Measurements from ENCODE around the gene ABCD4. TPM values are rescaled to one million over a fixed set of nuclear protein-coding genes. Genes with fewer than 3 reads are reported as not detected.

Gene ABCD4
- total and polyA plus RNA-seq, 7 experiments from 2014 or later, result 26.1 to 109 (median 60.3) TPM

DNA sequence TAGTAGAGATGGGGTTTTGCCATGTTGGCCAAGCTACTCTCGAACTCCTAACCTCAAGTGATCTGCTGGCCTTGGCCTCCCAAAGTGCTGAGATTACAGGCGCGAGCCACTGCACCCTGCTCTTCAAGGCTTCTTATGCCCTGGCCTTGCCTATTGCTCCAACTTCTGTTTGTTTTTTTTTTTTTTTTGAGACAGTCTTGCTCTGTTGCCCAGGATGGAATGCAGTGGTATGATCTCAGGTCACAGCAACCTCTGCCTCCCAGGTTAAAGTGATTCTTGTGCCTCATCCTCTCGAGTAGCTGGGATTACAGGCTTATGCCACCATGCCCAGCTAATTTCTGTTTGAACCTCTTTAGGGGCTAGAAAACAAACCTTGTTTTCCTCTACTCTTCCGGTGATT lies 6.0 kb upstream of the ABCD4 start:
- Histone ChIP-seq H3K9me3 (ENCODE audit: control insufficient read depth in 2 of 3, low read length in 3 of 3) (no peaks in the 10 kb centered on the region), H3K4me1 (ENCODE audit: control insufficient read depth in 2 of 2, insufficient read depth in 2 of 2, low read length in 2 of 2) (peaks cover 2 to 5% of the 10 kb centered on the region in 2 donors), H3K36me3 (ENCODE audit: control insufficient read depth in 2 of 3, insufficient read depth in 3 of 3, low read length in 3 of 3) (no peaks in the 10 kb centered on the region), H3K27ac (ENCODE audit: low read depth, low read length) (no peak overlapping the region), H3K27me3 (ENCODE audit: control insufficient read depth in 2 of 2, insufficient read depth in 2 of 2, low read length in 2 of 2) (no peaks in the 10 kb centered on the region), H3K4me3 (ENCODE audit: low read length) (no peak overlapping the region)
- CTCF ChIA-PET, result interaction anchor here (0.6 kb wide), 1 partner anchor 885 kb away, joined by 4 read pairs; no protein-coding TSS in a partner anchor
- ATAC-seq (no peak), DNase-seq (no peak)
- Mint-ChIP-seq H3K4me3 (peak overlapping the region in 2 of 10 donors; percentile 35 to 54), H3K4me1 (peaks cover 0 to 7% (median 2%) of the 10 kb centered on the region in 7 donors), H3K9me3 (no peaks in the 10 kb centered on the region), H3K36me3 (no peaks in the 10 kb centered on the region), H3K27ac (peak overlapping the region in 2 of 9 donors; percentile 42 to 71), H3K27me3 (peaks cover 0 to 5% (median 0%) of the 10 kb centered on the region in 5 donors)
- intact Hi-C loops (cut with micrococcal nuclease), result loop anchor here in 1 of 2 donors (10.0 kb wide), 1 partner anchor 664 kb away; the partner anchor contains the start of gene DNAL1
- POLR2A ChIA-PET, result no interaction called here

DNA sequence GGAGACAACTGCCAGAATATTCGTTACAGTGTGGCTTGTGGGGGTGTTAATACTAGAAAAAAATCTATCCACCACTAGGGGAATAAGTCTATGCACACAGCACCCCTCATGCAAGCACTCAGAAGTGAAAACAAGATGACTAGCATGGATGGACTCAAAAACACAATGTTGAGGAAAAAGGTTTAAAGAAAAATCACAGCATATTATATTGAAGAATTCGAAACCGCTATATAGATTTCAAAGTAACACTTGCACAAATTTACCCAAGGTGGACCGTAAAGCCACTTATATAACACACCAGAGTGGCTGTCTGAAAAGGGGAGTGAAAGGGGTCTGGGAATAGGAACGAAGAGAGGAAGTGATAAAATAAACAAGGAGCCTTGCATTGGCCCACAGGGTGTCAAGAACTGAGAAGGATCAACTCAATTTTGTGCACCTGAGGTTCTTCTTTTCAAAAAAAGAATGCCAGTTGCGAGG lies 544 bp downstream of the ABCD4 start:
- Mint-ChIP-seq H3K27ac (peak overlapping the region; percentile 81 to 99 (median 96)), H3K4me3 (peak overlapping the region; percentile 90 to 100 (median 96)), H3K4me1 (peaks cover 18 to 52% (median 33%) of the 10 kb centered on the region in 7 donors), H3K9me3 (no peaks in the 10 kb centered on the region), H3K27me3 (no peaks in the 10 kb centered on the region), H3K36me3 (peaks cover 4 to 20% (median 7%) of the 10 kb centered on the region in 5 donors)
- peak overlapping the region; percentile 77 for H3K27ac ChIP-seq (ENCODE audit: low read depth, low read length)
- H3K4me1 ChIP-seq (ENCODE audit: control insufficient read depth in 2 of 2, insufficient read depth in 2 of 2, low read length in 2 of 2), result peaks cover 17 to 19% of the 10 kb centered on the region in 2 donors
- peak overlapping the region; percentile 87 for H3K4me3 ChIP-seq (ENCODE audit: low read length)
- H3K9me3 ChIP-seq (ENCODE audit: control insufficient read depth in 2 of 3, low read length in 3 of 3), result no peaks in the 10 kb centered on the region
- DNase-seq (peak in 7 of 9 donors; percentile 39 to 70 (median 60)), ATAC-seq (peak; percentile 81)
- intact Hi-C loops (cut with micrococcal nuclease), result loop anchor here (1.0 to 10.0 kb wide), 7 partner anchors 45 to 1243 kb away; partner anchors contain the start of genes RBM25 (in 2 of the 2), ALDH6A1 (in 1 of the 2), DNAL1 (in 1 of the 2) and EIF2B2 (in 1 of the 2)
- ChIA-PET POLR2A (interaction anchor here (0.9 kb wide), 1 partner anchor 18 kb away, joined by 4 read pairs; no protein-coding TSS in a partner anchor), CTCF (no interaction called here)
- peaks cover 0 to 27% (median 0%) of the 10 kb centered on the region in 3 experiments for H3K36me3 ChIP-seq (ENCODE audit: control insufficient read depth in 2 of 3, insufficient read depth in 3 of 3, low read length in 3 of 3)
- H3K27me3 ChIP-seq (ENCODE audit: control insufficient read depth in 2 of 2, insufficient read depth in 2 of 2, low read length in 2 of 2), result no peaks in the 10 kb centered on the region

DNA sequence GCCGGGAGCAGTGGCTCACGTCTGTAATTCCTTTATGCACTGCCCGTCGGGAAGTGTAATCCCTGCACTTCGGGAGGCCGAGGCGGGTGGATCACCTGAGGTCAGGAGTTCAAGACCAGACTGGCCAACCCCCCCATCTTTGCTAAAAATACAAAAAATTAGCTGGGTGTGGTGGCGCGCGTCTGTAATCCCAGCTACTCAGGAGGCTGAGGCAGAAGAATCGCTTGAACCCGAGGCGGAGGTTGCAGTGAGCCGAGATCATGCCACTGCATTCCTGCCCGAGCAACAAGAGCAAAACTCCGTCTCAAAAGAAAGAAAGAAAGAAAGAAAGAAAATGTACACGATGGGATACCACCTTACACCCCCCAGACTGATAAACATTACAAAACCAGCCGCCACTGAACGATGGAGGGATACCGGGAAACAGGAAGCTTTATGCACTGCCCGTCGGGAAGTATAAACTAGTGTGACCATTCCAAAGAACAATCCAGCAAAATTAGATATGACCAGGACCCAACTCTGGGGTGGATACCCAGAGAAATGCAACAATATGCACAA lies 1.1 kb downstream of the ABCD4 start:
- ChIA-PET POLR2A (interaction anchor here (0.9 kb wide), 1 partner anchor 18 kb away, joined by 4 read pairs; no protein-coding TSS in a partner anchor), CTCF (no interaction called here)
- peak overlapping the region; percentile 81 to 99 (median 96) for H3K27ac Mint-ChIP-seq
- no peaks in the 10 kb centered on the region for H3K9me3 Mint-ChIP-seq
- peak overlapping the region; percentile 90 to 100 (median 96) for H3K4me3 Mint-ChIP-seq
- no peaks in the 10 kb centered on the region for H3K27me3 Mint-ChIP-seq
- no peaks in the 10 kb centered on the region for H3K9me3 ChIP-seq (ENCODE audit: control insufficient read depth in 2 of 3, low read length in 3 of 3)
- no peaks in the 10 kb centered on the region for H3K27me3 ChIP-seq (ENCODE audit: control insufficient read depth in 2 of 2, insufficient read depth in 2 of 2, low read length in 2 of 2)
- peaks cover 4 to 20% (median 8%) of the 10 kb centered on the region in 5 donors for H3K36me3 Mint-ChIP-seq
- peak in 1 of 9 donors; percentile 5 for DNase-seq
- H3K4me3 ChIP-seq (ENCODE audit: low read length), result peak overlapping the region; percentile 87
- peaks cover 18 to 52% (median 33%) of the 10 kb centered on the region in 7 donors for H3K4me1 Mint-ChIP-seq
- no peak for ATAC-seq
- peaks cover 0 to 32% (median 0%) of the 10 kb centered on the region in 3 experiments for H3K36me3 ChIP-seq (ENCODE audit: control insufficient read depth in 2 of 3, insufficient read depth in 3 of 3, low read length in 3 of 3)
- peak overlapping the region; percentile 77 for H3K27ac ChIP-seq (ENCODE audit: low read depth, low read length)
- intact Hi-C loops (cut with micrococcal nuclease), result loop anchor here (1.0 to 10.0 kb wide), 7 partner anchors 44 to 1243 kb away; partner anchors contain the start of genes RBM25 (in 2 of the 2), ALDH6A1 (in 1 of the 2), DNAL1 (in 1 of the 2) and EIF2B2 (in 1 of the 2)
- peaks cover 17 to 19% of the 10 kb centered on the region in 2 donors for H3K4me1 ChIP-seq (ENCODE audit: control insufficient read depth in 2 of 2, insufficient read depth in 2 of 2, low read length in 2 of 2)

DNA sequence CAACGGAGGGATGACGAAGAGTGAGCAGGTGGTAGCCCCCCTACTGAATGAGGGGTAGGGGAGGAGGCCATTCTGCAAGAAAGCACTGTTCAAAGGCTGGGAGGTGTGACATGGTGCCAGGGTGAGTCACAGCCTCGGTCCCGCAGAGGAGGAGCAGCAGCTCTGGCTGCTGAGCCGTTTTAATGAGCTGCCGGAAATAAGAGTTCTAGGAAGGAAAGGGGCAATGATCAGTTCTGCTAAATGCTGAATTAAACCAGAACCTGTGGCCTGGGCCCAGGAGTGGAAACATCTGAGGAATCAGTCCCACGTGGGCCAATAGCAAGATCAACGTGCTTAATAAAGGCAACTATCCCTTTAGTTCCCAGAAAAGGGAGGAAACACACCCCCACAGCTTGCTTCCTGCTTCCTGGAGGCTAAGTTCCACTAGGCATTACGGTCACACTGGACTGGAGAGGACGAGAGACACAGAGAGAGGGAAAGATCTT lies 3.6 kb downstream of the ABCD4 start:
- H3K4me3 Mint-ChIP-seq, result no peak overlapping the region
- Histone ChIP-seq H3K4me1 (ENCODE audit: control insufficient read depth in 2 of 2, insufficient read depth in 2 of 2, low read length in 2 of 2) (peaks cover 17 to 18% of the 10 kb centered on the region in 2 donors), H3K4me3 (ENCODE audit: low read length) (no peak overlapping the region), H3K27me3 (ENCODE audit: control insufficient read depth in 2 of 2, insufficient read depth in 2 of 2, low read length in 2 of 2) (no peaks in the 10 kb centered on the region), H3K9me3 (ENCODE audit: control insufficient read depth in 2 of 3, low read length in 3 of 3) (no peaks in the 10 kb centered on the region), H3K27ac (ENCODE audit: low read depth, low read length) (no peak overlapping the region), H3K36me3 (ENCODE audit: control insufficient read depth in 2 of 3, insufficient read depth in 3 of 3, low read length in 3 of 3) (peaks cover 0 to 55% (median 6%) of the 10 kb centered on the region in 3 experiments)
- no peak for ATAC-seq
- ChIA-PET CTCF (no interaction called here), POLR2A (no interaction called here)
- peak overlapping the region in 5 of 9 donors; percentile 1 to 87 (median 33) for H3K27ac Mint-ChIP-seq
- H3K27me3 Mint-ChIP-seq, result no peaks in the 10 kb centered on the region
- H3K9me3 Mint-ChIP-seq, result no peaks in the 10 kb centered on the region
- peaks cover 4 to 20% (median 8%) of the 10 kb centered on the region in 5 donors for H3K36me3 Mint-ChIP-seq
- no peak for DNase-seq
- intact Hi-C loops (cut with micrococcal nuclease), result no loop called here
- peaks cover 18 to 49% (median 33%) of the 10 kb centered on the region in 7 donors for H3K4me1 Mint-ChIP-seq

DNA sequence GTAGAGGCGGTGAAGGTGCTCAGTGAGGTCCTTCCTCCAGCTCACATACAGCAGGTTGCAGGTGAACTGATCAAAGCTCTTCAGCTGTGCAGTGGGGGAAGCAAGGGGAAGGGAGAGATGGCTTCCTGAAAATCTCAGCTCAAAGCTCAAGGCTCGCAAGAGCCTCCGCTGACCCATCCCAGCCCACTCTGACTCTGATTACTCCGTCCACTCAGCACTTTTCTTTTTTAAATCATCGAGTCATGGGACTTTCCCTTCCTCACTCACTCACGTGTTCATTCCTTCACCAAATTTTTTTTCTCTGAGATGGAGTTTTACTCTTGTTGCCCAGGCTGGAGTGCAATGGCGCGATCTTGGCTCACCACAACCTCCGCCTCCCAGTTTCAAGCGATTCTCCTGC lies 4.7 kb downstream of the ABCD4 start:
- no peak for DNase-seq
- intact Hi-C loops (cut with micrococcal nuclease), result no loop called here
- H3K4me1 Mint-ChIP-seq, result peaks cover 14 to 41% (median 25%) of the 10 kb centered on the region in 7 donors
- H3K36me3 Mint-ChIP-seq, result peaks cover 4 to 24% (median 10%) of the 10 kb centered on the region in 5 donors
- Histone ChIP-seq H3K36me3 (ENCODE audit: control insufficient read depth in 2 of 3, insufficient read depth in 3 of 3, low read length in 3 of 3) (peaks cover 0 to 64% (median 6%) of the 10 kb centered on the region in 3 experiments), H3K27me3 (ENCODE audit: control insufficient read depth in 2 of 2, insufficient read depth in 2 of 2, low read length in 2 of 2) (no peaks in the 10 kb centered on the region), H3K4me1 (ENCODE audit: control insufficient read depth in 2 of 2, insufficient read depth in 2 of 2, low read length in 2 of 2) (peaks cover 7 to 9% of the 10 kb centered on the region in 2 donors), H3K9me3 (ENCODE audit: control insufficient read depth in 2 of 3, low read length in 3 of 3) (no peaks in the 10 kb centered on the region), H3K4me3 (ENCODE audit: low read length) (no peak overlapping the region), H3K27ac (ENCODE audit: low read depth, low read length) (no peak overlapping the region)
- no peaks in the 10 kb centered on the region for H3K9me3 Mint-ChIP-seq
- ATAC-seq, result no peak
- CTCF ChIA-PET, result interaction anchor here (0.5 kb wide), 1 partner anchor 925 kb away, joined by 3 read pairs; no protein-coding TSS in a partner anchor
- POLR2A ChIA-PET, result no interaction called here
- H3K27ac Mint-ChIP-seq, result peak overlapping the region in 1 of 9 donors; percentile 74
- H3K4me3 Mint-ChIP-seq, result no peak overlapping the region
- no peaks in the 10 kb centered on the region for H3K27me3 Mint-ChIP-seq

DNA sequence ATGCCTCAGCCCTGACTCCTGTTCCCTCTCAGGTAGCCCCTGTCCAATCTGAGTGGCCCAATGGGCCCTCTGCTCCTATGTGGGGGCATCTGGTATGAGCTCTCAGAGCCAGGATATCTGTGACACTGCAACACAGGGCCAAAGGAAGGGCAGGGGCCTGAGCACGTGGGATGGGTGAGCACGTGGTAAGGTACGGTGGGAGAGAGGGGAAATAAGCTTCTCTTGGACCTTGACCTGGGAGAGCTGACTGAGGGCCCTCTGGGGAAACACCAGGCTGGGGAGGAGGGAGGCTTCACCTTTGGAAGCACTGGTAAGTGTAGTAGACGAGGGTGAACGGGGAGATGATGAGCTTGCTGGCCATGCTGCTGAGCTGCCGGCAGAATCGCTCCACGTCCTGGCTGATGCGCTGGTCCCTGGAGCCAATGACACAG lies 6.7 kb downstream of the ABCD4 start:
- POLR2A ChIA-PET, result no interaction called here
- Mint-ChIP-seq H3K27me3 (no peaks in the 10 kb centered on the region), H3K27ac (no peak overlapping the region), H3K36me3 (peaks cover 4 to 33% (median 15%) of the 10 kb centered on the region in 5 donors), H3K9me3 (no peaks in the 10 kb centered on the region), H3K4me1 (peaks cover under 1 to 26% (median 13%) of the 10 kb centered on the region in 7 donors), H3K4me3 (no peak overlapping the region)
- no peak for ATAC-seq
- no peaks in the 10 kb centered on the region for H3K27me3 ChIP-seq (ENCODE audit: control insufficient read depth in 2 of 2, insufficient read depth in 2 of 2, low read length in 2 of 2)
- no peak overlapping the region for H3K4me3 ChIP-seq (ENCODE audit: low read length)
- H3K9me3 ChIP-seq (ENCODE audit: control insufficient read depth in 2 of 3, low read length in 3 of 3), result no peaks in the 10 kb centered on the region
- no peak overlapping the region for H3K27ac ChIP-seq (ENCODE audit: low read depth, low read length)
- peaks cover 0 to 4% of the 10 kb centered on the region in 2 donors for H3K4me1 ChIP-seq (ENCODE audit: control insufficient read depth in 2 of 2, insufficient read depth in 2 of 2, low read length in 2 of 2)
- peaks cover 6 to 78% (median 8%) of the 10 kb centered on the region in 3 experiments for H3K36me3 ChIP-seq (ENCODE audit: control insufficient read depth in 2 of 3, insufficient read depth in 3 of 3, low read length in 3 of 3)
- CTCF ChIA-PET, result no interaction called here
- no peak for DNase-seq
- intact Hi-C loops (cut with micrococcal nuclease), result no loop called here
